Activated CD4-positive, CD25-positive, alpha-beta regulatory T cell treated with anti-CD3 and anti-CD28 coated beads, Interleukin-2, amount 50 U/mL, for 72 hours (primary cell): ENCODE measurements around the gene EFTUD2.

Experiments
- DNase-seq: peaks from one replicate; pipeline ENCODE4 v3.0.0; 2021

Gene EFTUD2

GRCh38 chr17:44925731-44926697, 26.8 kb upstream of the EFTUD2 start:
- no peak for DNase-seq

GRCh38 chr17:44924107-44924544, 24.9 kb upstream of the EFTUD2 start:
- DNase-seq: no peak

GRCh38 chr17:44922746-44923470, 23.7 kb upstream of the EFTUD2 start:
- DNase-seq: no peak

- DNase-seq: no peak
Observed at GRCh38 chr17:44922136-44922535, 22.9 kb upstream of the EFTUD2 start.

GRCh38 chr17:44921122-44921882, 22.1 kb upstream of the EFTUD2 start:
- DNase-seq: no peak

- DNase-seq: no peak
Observed at GRCh38 chr17:44920565-44920940, 21.3 kb upstream of the EFTUD2 start.

GRCh38 chr17:44919885-44920564, 20.8 kb upstream of the EFTUD2 start:
- DNase-seq: peak; percentile 56

- no peak for DNase-seq
Observed at GRCh38 chr17:44919411-44919810, 20.2 kb upstream of the EFTUD2 start.

GRCh38 chr17:44918006-44918405, 18.8 kb upstream of the EFTUD2 start:
- DNase-seq: no peak

GRCh38 chr17:44917456-44917855, 18.2 kb upstream of the EFTUD2 start:
- no peak for DNase-seq

- no peak for DNase-seq
Observed at GRCh38 chr17:44916781-44917241, 17.6 kb upstream of the EFTUD2 start.

- no peak for DNase-seq
Observed at GRCh38 chr17:44915862-44916780, 16.9 kb upstream of the EFTUD2 start.

GRCh38 chr17:44915321-44915726, 16.1 kb upstream of the EFTUD2 start, which contains the start of gene GFAP:
Gene GFAP, minus strand, starts transcription at chr17:44915500. Its CDS starts 14 bp downstream, at chr17:44915486.
- DNase-seq: no peak

GRCh38 chr17:44914698-44915271, 15.5 kb upstream of the EFTUD2 start:
- DNase-seq: no peak

GRCh38 chr17:44914148-44914547, 14.9 kb upstream of the EFTUD2 start:
- no peak for DNase-seq

GRCh38 chr17:44913676-44914075, 14.4 kb upstream of the EFTUD2 start:
- no peak for DNase-seq

GRCh38 chr17:44912763-44913544, 13.7 kb upstream of the EFTUD2 start:
- DNase-seq: no peak

GRCh38 chr17:44911133-44912001, 12.1 kb upstream of the EFTUD2 start:
- peak; percentile 50 for DNase-seq
